GOT3 (cell line): Measurements from ENCODE around the gene COQ4.
"Not testable (repeated sequence)": the region's sequence is repeated elsewhere in the genome, so short reads cannot be mapped to it uniquely, and the experiment has no call there.

ENCODE experiments used
- DNase-seq: peaks from one replicate; lab custom pipeline; 2025; ENCODE audit warnings: mixed read lengths; lab: John Stamatoyannopoulos, UW

The COQ4 gene

DNA sequence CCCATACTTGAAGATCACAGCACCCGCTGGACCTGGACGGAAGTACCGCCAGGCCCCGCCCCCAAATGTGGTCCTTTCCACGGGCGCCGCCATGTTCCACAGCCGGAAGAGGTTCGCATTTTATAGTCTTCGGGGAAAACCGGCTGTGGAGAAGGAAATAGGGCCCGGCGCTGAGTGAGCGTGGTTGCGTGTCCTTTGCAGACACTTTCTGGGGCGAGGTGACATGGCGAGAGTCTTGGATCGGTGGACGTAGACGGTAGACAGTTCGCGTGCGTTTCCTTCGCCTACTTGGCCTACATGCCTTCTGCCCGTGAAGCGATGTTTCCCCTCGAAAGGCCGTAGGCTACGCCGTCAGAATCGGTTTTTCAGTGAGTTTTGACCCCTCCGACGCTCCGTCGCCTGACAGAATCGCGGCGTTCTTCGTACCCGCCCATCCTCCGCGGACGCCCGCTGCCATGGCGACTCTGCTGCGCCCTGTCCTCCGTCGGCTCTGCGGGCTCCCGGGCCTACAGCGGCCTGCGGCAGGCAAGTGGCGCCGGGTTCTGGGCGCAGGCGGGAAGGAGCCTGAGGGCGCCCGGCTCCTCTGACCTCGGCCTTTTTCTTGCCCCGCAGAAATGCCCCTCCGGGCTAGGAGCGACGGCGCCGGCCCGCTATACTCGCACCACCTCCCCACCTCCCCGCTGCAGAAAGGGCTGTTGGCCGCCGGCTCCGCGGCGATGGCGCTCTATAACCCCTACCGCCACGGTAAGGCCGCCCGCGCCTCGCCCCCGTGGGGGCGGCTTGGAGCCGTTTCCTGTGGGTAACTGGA, at the start of gene COQ4, which contains the start of gene TRUB2:
COQ4 (plus strand) TSS at position 436 of the 808 bp plus-strand sequence; CDS start at position 456, 20 bp downstream.
TRUB2 (minus strand) TSS at position 44 of the 808 bp plus-strand sequence; CDS start at position 5, 39 bp downstream.
- DNase-seq: peak; percentile 64

DNA sequence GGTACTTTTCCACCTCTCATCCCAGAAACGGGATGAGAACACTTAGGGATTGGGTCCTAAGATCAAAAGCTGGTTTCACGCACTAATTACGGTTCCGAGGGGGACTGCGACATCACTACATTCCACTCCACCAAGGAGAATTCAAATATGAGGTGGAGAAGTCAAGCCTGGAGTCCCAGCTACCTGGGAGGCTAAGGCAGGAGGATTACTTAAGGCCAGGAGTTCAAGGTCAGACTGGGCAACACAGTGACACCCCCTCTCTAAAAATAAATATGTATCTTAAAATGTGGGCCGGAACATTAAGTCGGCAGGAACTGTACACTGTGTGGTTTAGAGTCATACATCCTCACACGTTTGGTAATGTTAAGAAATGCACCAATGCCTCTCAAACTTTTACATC, 48.4 kb upstream of the COQ4 start:
- DNase-seq: no peak

DNA sequence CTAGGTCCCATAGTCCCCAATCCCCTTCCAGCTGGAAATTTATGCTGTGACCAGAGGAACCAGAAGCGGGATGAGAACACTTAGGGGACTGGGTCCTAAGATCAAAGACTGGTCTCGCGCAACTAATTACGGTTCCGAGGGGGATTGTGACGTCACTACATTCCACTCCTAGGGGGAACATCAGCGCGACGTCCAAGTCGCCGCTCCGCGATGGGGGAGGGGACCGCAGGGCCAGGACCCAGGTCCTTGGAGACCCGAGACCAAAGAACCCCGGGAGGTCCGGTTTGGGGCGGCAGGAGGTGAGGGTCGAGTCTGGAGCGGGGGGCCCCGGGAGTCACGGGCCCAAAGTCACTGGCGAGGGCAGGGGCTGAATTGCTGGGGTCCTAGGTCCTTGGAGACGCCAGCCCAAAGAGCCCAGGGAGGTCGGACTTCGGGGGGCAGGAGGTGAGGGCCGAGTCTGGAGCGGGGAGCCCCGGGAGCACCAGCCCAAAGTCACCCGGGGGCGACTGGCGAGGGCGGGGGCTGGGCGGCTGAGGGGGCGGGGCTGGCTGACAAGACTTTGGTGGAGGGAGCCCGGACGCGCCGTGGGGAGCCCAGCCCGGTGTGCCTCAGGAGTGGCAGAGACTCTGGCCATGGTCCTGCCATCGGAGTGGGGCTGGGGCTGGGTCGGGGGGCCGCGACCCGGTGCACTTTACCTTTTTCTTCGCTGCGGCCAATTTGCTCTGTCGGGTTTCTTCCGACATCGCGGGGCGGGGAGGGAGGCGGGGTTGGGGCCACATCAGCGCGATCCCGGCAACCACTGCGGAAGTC, 47.2 kb upstream of the COQ4 start, which contains the start of gene GOLGA2:
GOLGA2 (minus strand) TSS at position 810 of the 810 bp plus-strand sequence; CDS start at position 779, 31 bp downstream.
- no peak for DNase-seq

DNA sequence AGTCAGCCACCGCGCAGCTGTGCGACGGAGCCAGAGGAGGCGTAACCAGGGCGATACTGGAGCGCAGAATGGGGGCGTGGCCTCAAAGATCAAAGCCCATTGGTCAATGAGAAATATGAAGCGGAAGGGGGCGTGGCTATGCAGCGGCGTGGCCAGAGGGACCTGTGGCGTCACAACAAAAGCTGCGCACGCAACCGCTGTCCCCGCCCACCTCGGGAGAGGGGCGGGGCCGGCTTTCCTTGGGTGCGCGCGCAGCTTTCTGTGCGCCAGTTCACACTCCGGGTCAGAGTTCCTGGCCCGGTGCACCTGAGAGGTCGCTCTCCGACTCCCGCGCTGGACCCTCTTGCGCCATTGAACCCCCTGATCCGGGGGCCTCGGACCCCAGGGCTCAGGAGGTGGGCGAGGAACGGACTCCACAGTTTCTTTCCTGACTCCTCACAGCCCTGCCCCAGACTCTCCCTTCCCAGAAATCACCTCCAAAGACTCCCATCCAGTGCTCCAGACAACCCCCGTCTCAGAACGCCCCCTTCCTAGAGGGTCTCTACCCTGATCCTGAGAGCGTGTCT, 46.5 kb upstream of the COQ4 start, which contains the start of gene SWI5:
SWI5 (plus strand) TSS at position 269 of the 566 bp plus-strand sequence.
- peak; percentile 89 for DNase-seq

DNA sequence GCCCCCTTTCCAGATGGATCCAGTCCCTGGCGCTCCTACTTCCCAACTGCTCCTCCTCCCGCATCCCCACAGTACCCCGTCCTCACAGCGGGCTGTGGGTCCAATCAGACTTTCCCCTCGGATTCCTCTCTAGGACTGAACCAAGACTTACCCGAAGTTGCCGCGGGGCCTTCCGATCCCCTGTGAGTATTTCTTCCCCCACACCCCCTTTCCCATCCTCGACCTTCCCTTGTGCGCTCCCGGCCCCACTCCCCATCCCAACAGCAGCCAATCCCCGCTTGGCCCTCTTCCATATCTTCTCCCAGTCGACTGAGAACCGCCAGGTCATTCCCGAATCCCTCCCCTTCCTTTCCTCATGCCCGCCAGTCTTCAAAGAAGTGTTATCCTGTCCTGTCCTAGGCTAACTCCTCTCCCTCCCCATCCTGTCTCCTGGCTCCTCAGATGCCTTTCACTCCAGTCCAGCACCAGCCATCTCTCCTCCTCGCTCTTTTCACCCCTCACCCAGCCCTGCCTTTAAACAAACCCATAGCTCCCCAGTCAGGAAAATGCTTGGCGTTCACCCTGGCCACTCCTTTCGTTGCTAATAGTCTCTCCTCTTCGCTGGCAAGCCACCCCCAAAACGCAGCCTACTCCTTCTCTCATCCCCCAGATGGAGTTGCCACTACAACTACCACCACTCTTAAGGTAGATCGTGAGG, 45.9 kb upstream of the COQ4 start:
- DNase-seq: no peak

DNA sequence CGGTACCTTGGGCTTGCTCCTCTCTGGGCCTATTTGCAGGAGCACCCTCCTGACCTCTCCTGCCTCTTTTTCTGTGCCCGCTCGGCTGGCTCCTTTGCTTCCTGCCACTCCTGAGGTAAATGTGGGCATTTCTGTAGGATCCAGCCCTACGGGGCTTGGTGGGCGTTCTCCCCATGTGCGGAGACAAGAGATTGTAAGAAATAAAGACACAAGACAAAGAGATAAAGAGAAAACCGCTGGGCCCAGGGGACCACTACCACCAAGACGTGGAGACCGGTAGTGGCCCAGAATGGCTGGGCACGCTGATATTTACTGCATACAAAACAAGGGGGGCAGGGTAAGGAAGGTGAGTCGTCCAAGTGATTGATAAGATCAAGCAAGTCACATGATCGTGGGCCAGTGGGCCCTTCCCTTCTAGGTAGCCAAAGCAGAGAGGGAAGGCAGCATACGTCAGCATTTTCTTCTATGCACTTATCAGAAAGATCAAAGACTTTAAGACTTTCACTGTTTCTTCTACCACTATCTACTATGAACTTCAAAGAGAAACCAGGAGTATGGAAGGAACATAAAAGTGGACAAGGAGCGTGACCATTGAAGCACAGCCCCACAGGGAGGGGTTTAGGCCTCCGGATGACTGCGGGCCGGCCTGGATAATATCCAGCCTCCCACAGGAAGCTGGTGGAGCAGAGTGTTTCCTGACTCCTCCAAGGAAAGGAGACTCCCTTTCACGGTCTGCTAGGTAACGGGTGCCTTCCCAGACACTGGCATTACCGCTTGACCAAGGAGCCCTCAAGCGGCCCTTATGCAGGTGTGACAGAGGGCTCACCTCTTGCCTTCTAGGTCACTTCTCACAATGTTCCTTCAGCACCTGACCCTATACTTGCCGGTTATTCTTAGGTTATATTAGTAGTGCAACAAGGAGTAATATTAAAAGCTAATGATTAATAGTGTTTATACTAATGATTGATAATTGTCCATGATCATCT, 43.3 kb upstream of the COQ4 start:
- DNase-seq: not testable (repeated sequence)

DNA sequence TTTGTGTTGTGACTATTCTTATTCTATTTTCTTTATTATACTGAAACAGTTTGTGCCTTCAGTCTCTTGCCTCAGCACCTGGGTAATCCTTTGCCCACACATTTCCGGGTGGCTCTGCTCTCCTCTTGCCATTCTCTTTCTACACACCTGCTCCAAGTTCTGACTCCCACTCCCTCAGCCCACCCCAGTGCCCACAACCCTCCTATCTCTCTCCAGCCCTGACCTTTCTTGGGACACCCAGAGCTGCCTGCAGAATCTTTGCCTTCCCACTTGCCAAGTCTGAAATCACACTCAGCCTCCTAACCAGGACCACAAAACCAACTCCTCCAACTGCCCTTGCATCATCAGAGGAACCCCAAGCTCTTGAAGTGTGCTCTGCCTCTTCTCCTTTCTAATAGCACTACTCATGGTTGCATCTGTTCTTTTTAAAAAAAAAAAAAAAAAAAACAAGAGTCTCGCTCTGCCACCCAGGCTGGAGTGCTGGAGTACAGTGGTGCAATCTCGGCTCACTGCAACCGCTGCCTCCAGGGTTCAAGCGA, 42.5 kb upstream of the COQ4 start:
- DNase-seq: no peak

DNA sequence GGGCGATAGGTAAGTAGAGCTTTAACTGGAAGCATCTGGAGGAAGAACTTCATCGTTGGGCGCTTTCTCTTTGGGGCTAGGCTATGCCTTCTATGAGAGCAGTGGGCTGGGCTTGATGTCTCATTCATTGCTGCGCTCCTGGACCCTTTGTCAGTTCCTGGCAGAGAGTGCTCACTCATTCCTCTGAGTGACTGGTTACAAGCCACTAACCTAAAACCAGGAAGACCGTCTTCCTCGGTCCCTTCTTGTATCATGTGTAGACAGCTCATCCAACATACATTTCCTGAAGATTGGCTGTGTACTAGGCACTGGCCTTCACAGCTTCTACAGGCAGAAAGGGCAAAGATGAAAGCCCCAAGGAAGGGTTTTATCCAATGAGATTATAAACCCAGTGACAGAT, 40.1 kb upstream of the COQ4 start:
- no peak for DNase-seq

DNA sequence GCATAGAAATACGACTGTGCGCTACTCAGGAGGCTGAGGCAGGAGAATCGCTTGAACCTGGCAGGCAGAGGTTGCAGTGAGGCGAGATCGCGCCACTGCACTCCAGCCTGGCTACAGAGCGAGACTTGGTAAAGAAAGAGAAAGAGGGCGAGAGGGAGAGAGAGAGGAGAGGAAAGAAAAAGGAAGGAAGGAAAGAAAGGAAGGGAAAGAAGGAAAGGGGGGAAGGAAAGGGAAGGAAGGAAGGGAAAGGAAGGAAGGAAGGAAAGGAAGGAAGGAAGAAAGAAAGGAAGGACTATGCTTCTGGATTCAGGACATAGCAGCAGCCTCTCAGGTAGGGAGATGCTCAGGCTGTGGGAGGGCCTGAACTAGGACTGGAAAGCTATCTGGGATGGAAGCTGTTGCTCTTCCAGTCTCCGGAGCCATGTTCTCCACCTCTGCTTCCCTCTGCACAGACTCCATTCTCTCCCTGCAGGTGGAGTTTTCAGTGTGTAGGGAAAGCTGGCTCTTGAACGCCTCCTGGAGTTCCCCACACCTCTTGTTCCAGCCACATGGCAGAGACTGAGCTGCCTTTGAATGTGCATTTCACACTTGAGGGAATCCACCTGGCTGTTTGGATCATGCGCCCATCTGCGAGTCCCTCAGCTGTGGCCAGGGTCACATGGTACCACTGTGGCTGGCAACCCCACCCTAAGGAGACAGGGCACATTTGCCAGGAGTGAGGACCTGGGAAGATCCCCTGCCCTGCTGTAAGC, 37.4 kb upstream of the COQ4 start:
- no peak for DNase-seq

DNA sequence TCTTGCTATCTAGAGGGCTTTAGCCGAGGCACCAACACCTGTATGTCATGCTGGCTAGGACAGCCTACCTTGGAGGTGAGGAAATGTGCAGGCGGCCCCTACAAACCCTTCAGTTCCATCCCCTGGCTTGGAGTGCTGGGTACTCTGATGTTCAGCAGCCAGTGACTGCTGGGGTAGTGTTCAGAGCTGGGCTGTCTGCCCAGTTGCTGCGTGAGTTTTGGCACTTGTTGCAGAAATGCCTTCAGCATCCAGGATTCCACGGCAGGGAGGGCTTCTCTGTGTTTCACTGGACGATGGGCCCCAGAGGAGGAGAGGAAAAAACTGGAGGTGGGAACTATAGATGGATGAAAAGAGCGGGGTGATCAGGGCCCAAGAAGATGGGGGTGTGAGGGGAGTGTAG, 36.2 kb upstream of the COQ4 start:
- DNase-seq: no peak

DNA sequence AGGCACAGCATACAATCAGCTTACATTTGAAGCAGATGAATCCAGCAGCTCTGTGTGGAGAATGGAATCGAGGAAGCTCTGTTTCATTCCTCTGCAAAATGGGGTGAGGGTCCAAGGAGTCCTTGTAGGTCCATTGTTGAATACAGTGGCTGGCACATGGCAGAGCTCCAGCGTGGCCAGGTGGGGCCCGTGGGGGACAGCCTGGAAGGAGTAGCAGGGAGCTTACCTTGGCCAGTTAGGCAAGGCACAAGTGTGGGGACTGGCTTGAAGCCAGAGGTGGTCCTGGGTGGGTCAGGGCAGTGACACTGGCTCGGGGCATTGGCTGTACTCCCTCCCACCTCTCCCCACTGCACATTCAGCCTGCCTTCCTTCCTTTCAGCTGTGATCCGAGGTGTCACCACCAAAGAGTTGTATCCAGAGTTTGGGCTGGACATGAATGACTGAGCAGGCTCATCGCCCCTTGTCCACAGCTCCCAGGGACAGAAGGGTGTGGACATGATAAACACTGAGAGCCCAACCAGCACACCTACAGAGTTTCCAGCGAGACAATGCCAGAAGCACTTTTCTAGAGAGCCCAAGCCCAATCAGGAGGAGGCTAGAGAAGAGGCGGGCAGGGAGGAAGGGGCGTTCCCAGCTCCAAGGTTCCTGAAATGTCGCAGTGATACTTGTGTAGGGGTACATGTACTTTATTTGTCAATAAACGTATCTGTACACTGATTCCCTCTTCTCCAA, 34.2 kb upstream of the COQ4 start:
- DNase-seq: no peak

DNA sequence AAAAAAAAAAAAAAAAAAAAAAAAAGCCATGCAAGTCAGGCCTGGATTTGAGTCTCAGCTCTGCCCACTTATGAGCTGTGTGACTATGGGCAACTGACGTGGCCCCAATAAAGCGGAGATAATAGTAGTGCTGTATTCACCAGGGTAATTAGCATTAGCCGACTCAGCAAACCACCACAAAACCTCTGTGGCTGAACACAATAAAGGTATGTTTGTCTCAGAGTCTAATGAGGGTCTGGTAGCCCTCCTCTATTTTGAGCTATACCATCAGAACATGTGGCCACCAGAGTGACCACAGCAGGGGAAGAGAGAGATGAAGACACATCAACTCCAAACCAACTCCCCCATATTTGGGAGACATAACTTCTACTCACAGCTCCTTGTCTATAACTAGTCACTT, 30.6 kb upstream of the COQ4 start:
- DNase-seq: no peak

DNA sequence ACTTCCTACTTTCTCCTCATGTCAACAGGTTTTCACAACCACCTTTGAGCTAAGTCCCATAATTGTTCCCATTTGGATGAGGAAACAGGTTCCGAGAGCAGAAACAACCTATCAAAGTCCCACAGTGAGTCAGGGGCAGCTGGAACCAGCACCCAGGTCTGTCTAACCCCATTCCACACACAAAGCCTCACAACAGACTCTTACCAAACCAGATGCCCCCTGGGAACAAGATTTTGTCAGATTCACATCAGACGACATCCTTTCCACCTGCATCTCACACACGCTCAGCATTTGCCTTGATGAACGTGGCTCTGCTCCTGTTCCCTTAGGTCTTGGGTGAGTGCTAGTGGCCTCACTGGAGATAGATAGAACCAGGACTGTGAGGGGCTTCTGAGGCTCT, 29.5 kb upstream of the COQ4 start:
- DNase-seq: no peak

DNA sequence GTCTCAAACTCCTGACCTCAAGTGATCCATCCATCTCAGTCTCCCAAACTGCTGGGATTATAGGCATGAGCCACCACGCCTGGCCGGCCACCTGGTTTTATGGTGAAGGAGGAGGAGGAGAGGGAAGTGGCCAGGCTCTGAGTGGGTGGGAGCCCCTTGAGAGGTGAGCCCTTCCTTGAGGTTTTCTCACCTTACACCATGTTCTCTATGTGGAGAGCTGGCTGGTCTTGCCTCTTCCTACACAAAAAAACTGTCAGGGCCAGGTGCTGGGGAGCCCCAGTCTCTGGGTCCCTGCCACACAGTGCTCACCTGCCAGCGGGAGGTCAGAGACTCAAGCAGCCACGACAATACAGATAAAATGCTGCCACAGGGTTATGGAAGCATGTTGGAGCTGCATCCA, 28.5 kb upstream of the COQ4 start:
- no peak for DNase-seq

DNA sequence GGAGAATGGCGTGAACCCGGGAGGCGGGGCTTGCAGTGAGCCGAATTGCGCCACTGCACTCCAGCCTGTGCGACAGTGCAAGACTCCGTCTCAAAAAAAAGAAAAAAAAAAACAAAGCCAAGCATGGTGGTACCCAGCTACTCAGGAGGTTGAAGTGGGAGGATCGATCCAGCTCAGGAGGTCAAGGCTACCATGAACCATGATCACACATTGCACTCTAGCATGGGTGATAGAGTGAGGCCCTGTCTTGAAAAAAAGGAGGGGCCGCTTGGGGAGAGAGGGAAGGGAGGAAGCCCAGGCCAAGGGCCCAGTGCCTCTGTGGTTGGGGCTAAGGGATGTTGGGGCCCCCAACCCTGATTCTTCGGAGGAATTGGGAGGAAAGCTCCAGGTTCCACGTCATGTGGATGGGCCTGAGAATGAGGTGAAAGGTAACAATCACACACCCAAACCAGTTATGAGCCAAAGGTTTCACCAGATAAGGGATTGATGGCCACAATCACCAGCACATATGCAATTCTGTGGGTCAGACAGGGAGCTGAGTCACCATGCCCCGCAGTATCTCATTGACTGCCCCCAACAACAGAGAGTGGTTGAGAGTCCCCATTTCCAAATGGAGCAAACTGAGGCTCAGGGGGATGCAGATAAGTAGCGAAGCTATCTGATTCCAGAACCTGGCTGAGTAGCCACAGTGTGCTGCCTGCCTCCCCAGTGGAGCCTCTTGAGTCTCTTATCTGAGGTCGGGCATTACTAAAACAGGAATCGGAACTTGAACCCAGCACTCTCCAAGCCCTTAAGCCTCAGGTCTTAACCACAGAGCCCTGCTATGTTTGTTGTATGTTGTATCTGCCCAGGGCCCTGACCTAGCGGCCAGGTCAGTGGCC, 26.1 kb upstream of the COQ4 start:
- DNase-seq: no peak

DNA sequence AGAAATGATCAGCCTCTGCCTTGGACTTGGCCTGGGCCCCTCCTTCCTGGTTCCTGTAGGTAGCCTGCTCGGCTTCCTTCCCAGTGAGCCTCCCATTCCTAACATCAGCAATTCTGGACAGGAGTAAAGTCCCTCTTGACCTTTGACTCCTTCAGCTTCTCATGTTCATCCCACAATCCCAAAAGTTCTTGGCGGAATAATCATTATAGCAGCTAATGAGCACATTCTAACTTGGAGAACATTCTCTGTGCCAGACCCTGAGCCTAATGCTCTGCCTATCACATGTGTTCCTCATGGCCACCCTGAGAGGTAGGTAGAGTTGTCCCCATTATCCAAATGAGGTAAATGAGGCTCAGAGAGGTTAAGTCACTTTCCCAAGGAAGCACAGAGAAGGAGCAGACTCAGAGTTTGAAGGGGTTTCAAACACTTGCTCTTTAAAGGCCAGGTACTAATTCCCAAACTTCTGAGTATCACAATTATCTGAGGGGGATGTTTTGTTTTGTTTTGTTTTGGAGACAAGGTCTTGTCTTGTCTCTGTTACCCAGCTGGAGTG, 25.3 kb upstream of the COQ4 start:
- no peak for DNase-seq
